ENCODE results near the gene FBXO15.

- TF ChIP-seq POLR2A (IDR thresholded peaks at IDR 0.05) (no peak), CTCF (IDR thresholded peaks at IDR 0.05) (no peak)
Observed at GRCh38 chr18:74153793-74154192, 6.2 kb upstream of the FBXO15 start.
